Endothelial cell of hepatic sinusoid (primary cell): Measurements from ENCODE around the gene WARS2.

Experiments
- in situ Hi-C: cut with HindIII; loops from 2 replicates; pipeline ENCODE4 v1.10.0; 2017; ENCODE audit warnings: low sequenced_read_pairs

WARS2 gene

GRCh38 chr1:119084798-119085197 is 55.7 kb downstream of the WARS2 start:
- in situ Hi-C loops: no loop called here

GRCh38 chr1:119083980-119084379 is 56.5 kb downstream of the WARS2 start:
- in situ Hi-C loops: no loop called here

GRCh38 chr1:119083479-119083878 is 57.0 kb downstream of the WARS2 start:
- in situ Hi-C loops: no loop called here

- in situ Hi-C loops: no loop called here
Measured at GRCh38 chr1:119081700-119082099, 58.8 kb downstream of the WARS2 start.

GRCh38 chr1:119081267-119081666 is 59.2 kb downstream of the WARS2 start:
- in situ Hi-C loops: no loop called here

- in situ Hi-C loops: no loop called here
Measured at GRCh38 chr1:119080586-119080985, 59.9 kb downstream of the WARS2 start.

GRCh38 chr1:119079881-119080280 is 60.6 kb downstream of the WARS2 start:
- in situ Hi-C loops: no loop called here

GRCh38 chr1:119075614-119076013 is 64.8 kb downstream of the WARS2 start:
- in situ Hi-C loops: no loop called here

- in situ Hi-C loops: no loop called here
Measured at GRCh38 chr1:119071321-119071720, 69.1 kb downstream of the WARS2 start.

- in situ Hi-C loops: no loop called here
Measured at GRCh38 chr1:119069682-119070081, 70.8 kb downstream of the WARS2 start.

GRCh38 chr1:119068427-119068826 is 72.0 kb downstream of the WARS2 start:
- in situ Hi-C loops: no loop called here

GRCh38 chr1:119061700-119062099 is 78.8 kb downstream of the WARS2 start:
- in situ Hi-C loops: no loop called here

GRCh38 chr1:119055568-119055967 is 84.9 kb downstream of the WARS2 start:
- in situ Hi-C loops: no loop called here

- in situ Hi-C loops: no loop called here
Measured at GRCh38 chr1:119053917-119054316, 86.5 kb downstream of the WARS2 start.

GRCh38 chr1:119052267-119052666 is 88.2 kb downstream of the WARS2 start:
- in situ Hi-C loops: no loop called here

GRCh38 chr1:119048624-119049404 is 91.6 kb downstream of the WARS2 start:
- in situ Hi-C loops: no loop called here

- in situ Hi-C loops: no loop called here
Measured at GRCh38 chr1:119046785-119047438, 93.5 kb downstream of the WARS2 start.

GRCh38 chr1:119046429-119046784 is 94.0 kb downstream of the WARS2 start:
- in situ Hi-C loops: no loop called here

- in situ Hi-C loops: no loop called here
Measured at GRCh38 chr1:119045096-119045746, 95.2 kb downstream of the WARS2 start.

GRCh38 chr1:119040906-119041305 is 99.5 kb downstream of the WARS2 start:
- in situ Hi-C loops: no loop called here

- in situ Hi-C loops: no loop called here
Measured at GRCh38 chr1:119040489-119040888, 100.0 kb downstream of the WARS2 start.

GRCh38 chr1:119038363-119038762 is 102.1 kb downstream of the WARS2 start:
- in situ Hi-C loops: no loop called here
